Measurements from ENCODE around the gene IRF2BP2.
"Not testable (repeated sequence)": the region's sequence is repeated elsewhere in the genome, so short reads cannot be mapped to it uniquely, and the experiment has no call there.

IRF2BP2 gene

GRCh38 chr1:234600418-234601281, 9.3 kb downstream of the IRF2BP2 start:
- DNase-seq: no peak

- peak; percentile 86 for DNase-seq
Measured at GRCh38 chr1:234599617-234600417, 10.2 kb downstream of the IRF2BP2 start.

GRCh38 chr1:234598974-234599616, 10.9 kb downstream of the IRF2BP2 start:
- DNase-seq: no peak

- no peak for DNase-seq
Measured at GRCh38 chr1:234597894-234598293, 12.1 kb downstream of the IRF2BP2 start.

GRCh38 chr1:234595899-234596298, 14.1 kb downstream of the IRF2BP2 start:
- DNase-seq: no peak

- not testable (repeated sequence) for DNase-seq
Measured at GRCh38 chr1:234594575-234594974, 15.4 kb downstream of the IRF2BP2 start.

GRCh38 chr1:234593771-234594504, 16.0 kb downstream of the IRF2BP2 start:
- no peak for DNase-seq

GRCh38 chr1:234593109-234593508, 16.9 kb downstream of the IRF2BP2 start:
- no peak for DNase-seq

GRCh38 chr1:234592240-234592639, 17.7 kb downstream of the IRF2BP2 start:
- DNase-seq: no peak

GRCh38 chr1:234591131-234591530, 18.8 kb downstream of the IRF2BP2 start:
- DNase-seq: no peak

GRCh38 chr1:234589854-234590620, 19.9 kb downstream of the IRF2BP2 start:
- DNase-seq: peak; percentile 46

GRCh38 chr1:234589064-234589800, 20.7 kb downstream of the IRF2BP2 start:
- no peak for DNase-seq

- DNase-seq: no peak
Measured at GRCh38 chr1:234588386-234588785, 21.6 kb downstream of the IRF2BP2 start.

- DNase-seq: no peak
Measured at GRCh38 chr1:234586892-234587485, 23.0 kb downstream of the IRF2BP2 start.

- DNase-seq: no peak
Measured at GRCh38 chr1:234586304-234586703, 23.7 kb downstream of the IRF2BP2 start.

GRCh38 chr1:234585330-234586055, 24.5 kb downstream of the IRF2BP2 start:
- peak; percentile 64 for DNase-seq

GRCh38 chr1:234584926-234585325, 25.1 kb downstream of the IRF2BP2 start:
- DNase-seq: peak; percentile 76

- no peak for DNase-seq
Measured at GRCh38 chr1:234584420-234584805, 25.6 kb downstream of the IRF2BP2 start.

- DNase-seq: no peak
Measured at GRCh38 chr1:234583755-234584419, 26.1 kb downstream of the IRF2BP2 start.

Measured in fibroblast of skin of scalp (primary cell).